HG03469 (cell line): ENCODE data around the gene PEF1.

Source experiments
- ATAC-seq: cut with Tn5 transposase; IDR thresholded peaks from one replicate; pipeline ENCODE4 v1.9.1; 2021; ENCODE audit warnings: mild to moderate bottlenecking, moderate library complexity, moderate number of reproducible peaks; ENCODE audit not compliant: unreplicated experiment

PEF1 gene

DNA sequence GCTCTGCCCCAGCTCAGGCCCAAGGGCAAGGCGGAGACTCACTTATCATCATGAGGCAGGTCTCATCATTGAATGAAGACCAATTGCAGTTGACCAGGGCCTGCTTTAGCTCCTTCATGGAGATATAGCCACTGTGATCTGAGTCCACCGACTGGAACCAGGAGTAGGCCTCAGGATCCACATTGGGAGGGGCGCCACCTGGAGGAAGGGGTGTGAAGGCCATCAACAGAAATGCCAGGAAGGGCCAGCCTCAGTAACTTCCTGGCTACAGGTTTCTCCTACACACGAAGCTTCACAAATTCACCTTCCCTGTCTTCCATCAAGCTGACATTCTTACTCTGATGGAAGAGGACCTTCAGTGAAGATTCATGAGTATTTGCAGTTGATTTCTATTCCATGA, 11.6 kb downstream of the PEF1 start:
- no peak for ATAC-seq

DNA sequence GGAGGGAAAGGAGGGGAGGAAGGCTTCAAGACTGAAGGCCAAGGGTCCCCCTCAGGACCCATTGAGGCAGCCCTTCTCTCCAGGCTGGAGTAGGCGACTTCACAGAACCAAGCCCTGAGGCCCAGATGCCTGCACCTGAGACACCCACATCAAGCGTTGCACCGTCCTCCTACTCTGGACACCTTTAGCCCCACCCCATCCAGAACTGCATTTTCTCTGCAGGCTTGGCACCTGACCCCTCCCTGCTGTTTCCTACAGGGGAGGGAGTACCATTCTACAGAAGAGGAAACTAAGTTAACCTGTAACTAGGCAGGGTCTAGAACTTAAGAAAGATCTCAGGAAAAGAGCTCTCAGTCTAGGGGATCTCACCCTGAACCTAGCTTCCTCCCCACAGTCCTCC, 12.0 kb downstream of the PEF1 start:
- ATAC-seq: no peak

DNA sequence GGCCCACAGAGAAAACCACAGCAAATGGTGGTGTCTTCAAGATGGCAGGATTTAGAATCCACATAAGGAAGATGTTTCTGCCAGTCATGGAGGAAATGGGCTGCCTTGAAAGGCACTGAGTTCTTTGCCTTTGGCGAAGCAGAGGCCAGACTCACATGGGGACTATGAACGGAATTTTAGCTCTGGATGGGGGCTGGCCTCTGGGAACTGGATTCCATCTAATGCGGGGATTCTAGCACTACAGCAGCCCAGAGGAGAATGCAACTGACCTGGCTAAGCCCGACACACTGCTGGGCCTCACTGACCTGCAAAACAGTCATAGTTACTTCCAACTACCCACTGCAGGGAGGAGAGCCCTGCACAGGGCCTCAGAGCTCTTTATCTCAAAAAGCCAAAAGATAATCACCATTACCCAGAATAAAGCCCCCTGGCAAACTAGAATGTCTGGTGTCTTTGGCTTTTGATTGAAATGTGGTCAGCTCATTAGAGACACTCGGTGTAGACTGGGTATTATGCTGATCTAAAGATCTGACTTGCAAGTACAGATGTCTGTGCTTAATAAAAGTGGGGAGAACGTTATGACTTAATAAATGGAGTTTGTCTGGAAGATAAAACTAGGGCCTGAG, 15.6 kb downstream of the PEF1 start:
- no peak for ATAC-seq

DNA sequence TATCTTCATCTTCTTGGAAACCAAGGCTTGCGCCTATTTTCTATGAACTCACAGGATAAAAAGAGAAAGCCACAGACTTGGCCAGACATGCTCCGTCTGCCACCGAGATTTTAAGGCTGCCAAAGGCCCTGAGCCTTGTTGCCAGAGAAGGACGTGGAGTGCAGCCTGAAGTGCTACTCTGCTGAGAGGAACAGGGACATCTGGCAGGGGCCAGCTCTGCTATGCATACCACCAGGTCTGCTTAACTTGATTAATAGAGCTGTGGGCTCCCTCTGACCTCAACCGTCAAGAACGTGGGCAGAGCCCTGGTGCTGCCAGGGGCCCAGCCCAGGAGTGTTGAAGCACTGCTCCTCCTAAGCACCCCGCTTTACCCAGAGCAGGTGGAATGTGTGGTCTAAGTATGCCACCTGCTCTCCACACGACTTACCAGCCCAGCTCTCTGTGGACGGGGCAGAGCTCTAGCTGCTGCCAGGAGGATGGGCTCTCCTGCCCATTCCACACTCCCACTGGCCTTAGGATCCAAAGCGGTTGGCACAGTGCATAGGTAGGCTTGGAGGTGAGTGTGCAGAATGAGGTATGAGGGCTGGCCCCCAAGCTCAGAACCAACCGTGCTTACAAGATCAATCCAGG, 16.6 kb downstream of the PEF1 start:
- no peak for ATAC-seq

DNA sequence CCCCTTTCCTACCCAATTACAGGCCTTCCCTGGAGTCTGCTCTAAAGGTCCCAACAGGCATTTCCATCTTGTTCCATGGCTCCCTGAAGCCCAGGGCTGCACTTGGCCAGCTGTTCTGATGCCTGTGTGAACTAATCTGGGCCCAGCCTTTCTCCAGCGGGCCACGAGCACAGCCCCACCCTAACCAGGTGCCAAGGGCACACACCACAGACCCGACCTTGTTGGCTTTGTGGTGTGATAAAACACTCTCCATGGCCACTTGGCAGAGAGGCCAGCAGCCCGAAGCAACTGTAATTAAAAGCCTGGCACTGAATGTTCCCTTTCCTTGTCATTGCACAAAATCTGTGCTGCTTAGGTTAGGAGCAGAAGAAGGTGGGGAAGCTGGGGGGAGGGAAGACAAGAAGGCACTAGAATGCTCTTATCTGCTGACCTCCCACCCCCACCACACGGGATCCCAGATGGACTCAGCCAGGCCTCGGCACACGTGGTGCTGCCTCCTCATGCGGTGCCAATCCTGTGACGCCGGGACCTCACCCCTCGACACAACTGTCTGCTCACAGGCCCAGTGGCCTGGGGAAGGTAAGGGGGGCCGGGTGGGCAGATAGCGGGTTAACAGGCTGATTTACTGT, 17.3 kb downstream of the PEF1 start:
- ATAC-seq: no peak

DNA sequence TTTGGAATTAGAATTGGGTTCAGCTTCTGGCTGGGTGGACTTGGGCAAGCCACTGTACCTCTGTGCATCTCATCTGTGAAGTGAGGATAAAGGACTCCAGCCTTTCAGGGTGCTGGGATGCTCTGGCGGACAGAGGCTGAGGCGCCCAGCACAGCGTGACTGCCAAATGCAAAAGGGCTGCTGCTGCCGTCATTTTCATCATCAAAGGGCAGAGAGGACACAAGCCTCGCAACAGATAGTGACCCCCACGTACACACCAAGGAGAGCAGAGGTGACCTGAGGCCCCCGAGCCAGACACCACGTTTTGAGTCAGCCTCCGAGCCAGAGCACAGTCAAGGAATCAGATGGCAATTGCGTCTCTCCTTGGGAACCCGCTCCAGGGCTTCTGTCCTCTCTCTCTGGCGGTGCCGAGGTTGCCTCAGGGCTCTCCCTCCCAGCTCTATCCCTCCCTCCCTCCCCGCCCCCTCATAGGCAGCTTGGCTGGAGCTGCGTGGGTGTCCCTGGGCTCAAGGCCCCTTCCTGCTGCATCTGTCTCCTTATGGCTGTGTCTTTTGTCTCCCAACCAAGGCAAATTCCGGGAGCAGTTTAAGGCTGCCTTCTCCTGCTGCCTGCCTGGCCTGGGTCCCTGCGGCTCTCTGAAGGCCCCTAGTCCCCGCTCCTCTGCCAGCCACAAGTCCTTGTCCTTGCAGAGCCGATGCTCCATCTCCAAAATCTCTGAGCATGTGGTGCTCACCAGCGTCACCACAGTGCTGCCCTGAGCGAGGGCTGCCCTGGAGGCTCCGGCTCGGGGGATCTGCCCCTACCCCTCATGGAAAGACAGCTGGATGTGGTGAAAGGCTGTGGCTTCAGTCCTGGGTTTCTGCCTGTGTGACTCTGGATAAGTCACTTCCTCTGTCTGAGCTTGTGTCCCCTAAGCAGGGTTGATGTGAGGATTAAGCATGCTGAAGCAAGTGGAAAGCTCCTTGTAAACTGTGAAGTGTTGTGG, 18.2 kb downstream of the PEF1 start:
- no peak for ATAC-seq

DNA sequence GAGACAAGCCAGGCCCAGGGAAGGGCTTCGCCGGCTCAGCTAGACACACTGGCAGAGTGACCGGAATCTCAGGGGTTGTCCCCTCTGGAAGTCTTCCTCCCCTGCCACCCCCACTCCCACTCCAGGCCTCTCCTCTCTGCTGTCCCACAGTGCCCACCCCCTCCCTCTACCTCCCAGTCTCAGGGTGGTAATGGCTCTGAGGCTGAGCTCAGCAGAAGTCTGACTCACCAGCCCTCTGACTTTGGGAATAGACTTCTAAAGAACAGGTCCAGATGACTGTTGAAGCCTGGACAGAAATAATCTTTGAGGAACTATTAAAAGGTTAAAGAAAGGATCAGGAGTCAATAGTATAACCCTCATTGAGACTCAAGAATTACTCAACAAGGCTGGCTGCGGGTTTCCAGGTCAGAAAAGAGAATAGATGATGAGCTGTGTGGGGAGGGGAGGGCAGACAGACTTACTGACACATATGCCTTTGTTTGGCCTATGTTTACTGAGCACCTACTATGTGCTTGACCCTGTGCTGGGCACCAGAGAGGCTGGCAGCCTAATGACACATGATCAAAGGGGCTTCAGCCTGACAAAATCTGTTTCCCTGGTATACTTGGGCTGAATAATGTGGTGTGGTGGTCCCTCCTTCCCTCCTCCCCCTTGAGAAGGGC, 19.0 kb downstream of the PEF1 start:
- no peak for ATAC-seq

DNA sequence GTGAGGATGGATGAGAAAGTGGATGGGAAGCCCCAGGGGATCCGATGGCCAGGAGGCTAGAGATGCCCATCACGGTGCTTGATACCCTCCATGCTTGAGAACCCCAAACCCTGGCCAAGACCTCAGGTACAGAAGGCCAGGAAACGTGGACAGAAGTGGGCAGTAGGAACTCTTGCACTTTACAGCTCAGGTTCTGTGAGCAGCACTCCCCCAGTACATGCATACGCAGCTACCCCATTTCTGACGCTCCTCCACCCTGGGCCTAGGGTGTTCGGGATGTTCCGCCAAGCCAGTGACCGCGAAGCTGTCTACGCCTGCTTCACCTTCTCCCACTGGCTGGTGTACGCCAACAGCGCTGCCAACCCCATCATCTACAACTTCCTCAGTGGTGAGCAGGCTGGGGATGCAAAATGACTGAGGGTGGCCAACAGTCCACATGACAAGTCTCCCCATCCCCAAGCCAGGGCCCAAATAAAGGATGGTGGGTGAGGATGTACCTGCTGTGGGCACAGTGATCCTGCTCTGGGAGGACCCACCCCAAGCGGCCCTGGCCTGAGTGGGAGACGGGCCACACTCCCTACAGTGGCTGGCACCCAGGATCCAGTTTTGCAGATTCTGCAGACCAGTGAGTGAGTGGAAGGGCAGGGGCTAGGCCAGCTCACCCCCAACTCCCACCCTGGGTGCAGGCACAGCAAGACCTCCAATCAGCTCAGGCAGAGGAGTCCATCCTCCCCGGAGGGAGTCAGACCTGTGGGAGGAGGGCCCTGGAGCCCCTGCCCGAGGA, 19.8 kb downstream of the PEF1 start:
- no peak for ATAC-seq

DNA sequence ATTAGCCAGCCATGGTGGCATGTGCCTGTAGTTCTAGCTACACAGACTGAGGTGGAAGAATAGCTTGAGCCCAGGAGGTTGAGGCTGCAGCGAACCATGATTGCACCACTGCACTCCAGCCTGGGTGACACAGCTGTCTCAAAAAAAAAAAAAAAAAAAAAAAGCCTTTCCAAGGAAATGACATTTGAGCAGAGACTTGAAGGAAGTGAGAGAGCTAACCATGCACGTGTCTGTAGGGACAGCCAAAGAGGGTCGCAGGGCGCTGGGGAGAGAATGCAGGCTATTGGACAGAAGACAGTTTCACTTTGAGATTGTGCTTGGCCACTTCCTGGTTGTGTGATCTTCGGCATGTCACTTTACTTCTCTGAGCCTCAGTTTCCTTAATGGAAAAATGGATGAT, 20.4 kb downstream of the PEF1 start:
- no peak for ATAC-seq

DNA sequence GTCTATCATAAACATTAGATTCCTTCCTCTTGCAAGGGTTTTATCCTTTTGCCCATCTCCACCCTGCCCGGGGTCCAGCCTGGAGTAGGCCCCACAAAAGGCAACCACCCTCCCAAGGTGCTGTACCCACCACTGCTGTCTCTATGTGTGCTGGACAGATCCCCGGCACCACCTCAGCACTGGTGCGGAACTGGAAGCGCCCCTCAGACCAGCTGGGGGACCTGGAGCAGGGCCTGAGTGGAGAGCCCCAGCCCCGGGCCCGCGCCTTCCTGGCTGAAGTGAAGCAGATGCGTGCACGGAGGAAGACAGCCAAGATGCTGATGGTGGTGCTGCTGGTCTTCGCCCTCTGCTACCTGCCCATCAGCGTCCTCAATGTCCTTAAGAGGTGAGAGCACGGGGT, 21.3 kb downstream of the PEF1 start:
- ATAC-seq: no peak

DNA sequence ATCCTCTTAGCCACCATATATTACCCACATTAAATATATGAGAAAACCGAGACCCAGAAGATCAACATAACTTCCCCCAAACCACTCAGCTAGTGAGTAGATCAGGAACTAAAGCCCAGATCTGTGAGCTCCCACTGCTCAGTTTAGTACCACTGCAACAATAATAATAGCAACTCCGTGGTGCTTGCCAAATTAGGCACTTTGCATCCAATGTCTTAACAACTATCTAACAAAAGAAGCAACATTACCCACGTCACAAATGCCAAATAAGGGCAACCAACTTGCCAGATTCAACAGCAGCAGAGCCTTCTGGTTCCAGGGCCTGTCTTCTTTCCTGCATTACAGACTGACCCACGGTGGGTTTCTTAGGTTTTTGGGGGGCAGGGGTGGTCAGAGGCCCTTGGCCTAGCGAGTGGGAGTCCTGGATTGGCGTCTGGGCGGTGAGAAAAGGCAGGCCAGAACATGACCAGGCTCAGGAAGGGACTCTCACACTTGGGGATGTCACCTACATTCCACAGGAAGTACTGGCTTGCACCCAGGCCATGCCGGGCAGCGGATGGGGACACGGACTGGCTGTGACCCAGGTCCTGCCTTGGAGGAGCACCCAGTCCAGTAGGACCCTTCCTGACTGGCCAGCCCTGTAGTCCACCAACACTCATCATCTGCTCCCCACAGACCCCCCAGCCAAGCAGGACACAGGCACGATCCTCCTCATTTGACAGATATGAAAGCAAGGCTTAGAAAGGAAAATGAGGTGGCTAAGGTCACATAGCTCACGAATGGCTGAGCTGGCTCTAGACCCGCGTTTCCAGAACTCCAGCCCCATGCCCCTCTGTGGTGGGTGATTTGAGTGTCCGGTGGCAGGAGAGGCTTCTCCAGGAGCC, 22.6 kb downstream of the PEF1 start:
- no peak for ATAC-seq

DNA sequence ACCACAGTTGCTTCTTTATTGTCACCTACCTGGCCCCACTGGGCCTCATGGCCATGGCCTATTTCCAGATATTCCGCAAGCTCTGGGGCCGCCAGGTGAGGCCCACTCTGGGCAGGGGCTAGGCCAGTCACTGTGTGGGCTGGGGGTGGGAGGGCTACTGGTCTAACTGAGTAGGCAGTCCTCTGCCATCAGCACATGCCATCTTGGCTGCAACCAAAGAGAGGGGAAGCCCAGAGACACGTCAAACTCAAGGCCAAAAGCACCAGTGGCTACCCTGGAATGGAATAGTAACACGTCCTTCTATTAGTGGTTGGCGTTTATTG, 23.2 kb downstream of the PEF1 start:
- ATAC-seq: no peak

DNA sequence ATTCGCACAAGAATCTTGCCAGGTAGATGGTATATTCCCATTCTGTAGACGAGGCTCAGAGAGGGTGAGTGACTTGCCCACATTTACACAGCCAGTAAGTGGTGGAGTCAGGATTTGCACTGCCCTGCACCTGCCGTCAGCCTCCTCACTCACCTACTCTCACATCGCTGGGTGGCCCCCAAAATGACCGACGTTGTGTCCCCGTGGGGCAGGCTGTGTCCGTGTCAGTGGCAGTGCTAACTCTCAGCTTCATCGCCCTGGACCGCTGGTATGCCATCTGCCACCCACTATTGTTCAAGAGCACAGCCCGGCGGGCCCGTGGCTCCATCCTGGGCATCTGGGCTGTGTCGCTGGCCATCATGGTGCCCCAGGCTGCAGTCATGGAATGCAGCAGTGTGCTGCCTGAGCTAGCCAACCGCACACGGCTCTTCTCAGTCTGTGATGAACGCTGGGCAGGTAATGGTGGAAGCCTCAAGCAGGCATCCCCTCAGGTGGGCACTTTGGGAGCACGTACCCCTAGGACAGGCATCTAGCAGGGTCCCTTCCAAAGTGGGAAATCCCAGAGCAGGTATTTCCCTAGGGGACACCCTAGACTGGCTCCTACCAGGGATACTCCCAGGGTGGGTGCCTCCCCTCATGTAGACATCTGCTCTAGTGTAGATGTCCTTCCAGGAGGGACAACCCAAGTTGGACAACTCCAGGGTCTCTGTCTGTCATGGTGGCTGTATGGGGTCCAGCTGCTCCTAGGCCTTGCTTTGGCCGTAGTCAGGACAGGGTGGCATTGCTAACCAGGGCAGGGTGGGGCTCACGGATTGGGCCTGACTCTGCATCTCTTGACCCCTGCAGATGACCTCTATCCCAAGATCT, 23.8 kb downstream of the PEF1 start:
- no peak for ATAC-seq

DNA sequence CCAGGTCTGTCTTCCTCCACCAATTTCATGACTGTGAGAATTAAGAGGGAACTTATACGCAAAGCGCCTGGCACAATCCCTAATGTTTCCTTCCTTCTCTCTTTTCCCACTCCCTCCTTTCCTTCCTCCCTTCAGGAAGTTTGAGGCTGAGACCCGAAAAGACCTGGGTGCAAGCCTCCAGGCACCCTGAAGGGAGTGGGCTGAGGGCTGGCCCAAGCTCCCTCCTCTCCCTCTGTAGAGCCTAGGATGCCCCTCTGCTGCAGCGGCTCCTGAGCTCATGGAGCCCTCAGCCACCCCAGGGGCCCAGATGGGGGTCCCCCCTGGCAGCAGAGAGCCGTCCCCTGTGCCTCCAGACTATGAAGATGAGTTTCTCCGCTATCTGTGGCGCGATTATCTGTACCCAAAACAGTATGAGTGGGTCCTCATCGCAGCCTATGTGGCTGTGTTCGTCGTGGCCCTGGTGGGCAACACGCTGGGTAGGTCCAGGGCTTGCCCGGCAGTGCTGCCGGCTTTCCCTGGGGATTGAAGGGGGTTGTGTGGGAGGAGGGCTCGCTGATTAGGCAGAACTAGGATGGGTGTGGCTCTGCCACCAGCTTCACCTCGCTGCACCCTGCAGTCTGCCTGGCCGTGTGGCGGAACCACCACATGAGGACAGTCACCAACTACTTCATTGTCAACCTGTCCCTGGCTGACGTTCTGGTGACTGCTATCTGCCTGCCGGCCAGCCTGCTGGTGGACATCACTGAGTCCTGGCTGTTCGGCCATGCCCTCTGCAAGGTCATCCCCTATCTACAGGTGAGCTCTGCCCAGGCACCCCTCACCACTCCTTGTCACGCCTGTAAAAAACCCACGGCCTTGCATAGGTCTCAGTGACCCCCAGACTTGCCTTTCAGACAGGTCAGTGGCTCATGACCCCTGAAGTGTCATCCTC, 25.5 kb downstream of the PEF1 start:
- ATAC-seq: no peak

DNA sequence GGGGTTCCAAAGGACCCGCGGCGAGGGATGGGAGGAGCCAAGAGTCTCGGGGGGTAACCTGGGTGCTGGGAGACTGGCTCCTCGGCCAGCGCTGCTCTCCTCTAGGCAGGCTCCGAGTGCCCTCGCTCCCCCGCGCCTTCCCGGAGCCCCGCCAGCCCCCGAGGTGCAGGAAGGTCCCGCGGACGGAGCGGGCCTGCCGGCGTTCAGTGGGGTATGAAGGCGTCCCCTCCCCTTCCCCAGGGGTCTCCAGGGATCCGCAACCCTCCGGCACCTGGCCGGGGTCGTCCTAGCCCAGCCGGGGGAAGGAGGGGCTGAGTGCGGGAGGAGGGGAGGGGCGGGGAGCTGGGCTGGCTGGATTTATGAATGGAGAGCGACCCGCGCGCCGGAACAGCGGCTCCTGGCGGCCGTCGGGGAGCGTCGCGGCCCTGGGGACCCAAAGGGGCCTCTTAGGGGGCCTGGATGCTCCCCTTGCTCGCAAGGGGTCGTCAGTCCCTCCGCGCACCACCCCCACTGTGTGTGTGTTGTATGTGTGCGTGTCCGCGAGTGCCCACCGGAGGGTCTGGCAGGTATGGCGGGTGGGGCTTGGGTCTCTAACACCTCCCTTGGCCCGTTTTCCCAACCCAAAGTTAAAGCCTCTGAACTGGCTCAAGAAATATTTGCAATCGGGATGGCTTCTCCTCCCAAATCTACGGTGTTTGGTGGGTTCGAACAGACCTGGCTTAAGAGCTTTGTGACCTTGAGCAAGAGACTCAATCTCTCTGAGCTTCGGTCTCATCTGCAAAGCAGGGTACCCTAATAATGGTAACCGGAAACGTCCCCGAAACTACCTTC, 26.5 kb downstream of the PEF1 start:
- ATAC-seq: no peak

DNA sequence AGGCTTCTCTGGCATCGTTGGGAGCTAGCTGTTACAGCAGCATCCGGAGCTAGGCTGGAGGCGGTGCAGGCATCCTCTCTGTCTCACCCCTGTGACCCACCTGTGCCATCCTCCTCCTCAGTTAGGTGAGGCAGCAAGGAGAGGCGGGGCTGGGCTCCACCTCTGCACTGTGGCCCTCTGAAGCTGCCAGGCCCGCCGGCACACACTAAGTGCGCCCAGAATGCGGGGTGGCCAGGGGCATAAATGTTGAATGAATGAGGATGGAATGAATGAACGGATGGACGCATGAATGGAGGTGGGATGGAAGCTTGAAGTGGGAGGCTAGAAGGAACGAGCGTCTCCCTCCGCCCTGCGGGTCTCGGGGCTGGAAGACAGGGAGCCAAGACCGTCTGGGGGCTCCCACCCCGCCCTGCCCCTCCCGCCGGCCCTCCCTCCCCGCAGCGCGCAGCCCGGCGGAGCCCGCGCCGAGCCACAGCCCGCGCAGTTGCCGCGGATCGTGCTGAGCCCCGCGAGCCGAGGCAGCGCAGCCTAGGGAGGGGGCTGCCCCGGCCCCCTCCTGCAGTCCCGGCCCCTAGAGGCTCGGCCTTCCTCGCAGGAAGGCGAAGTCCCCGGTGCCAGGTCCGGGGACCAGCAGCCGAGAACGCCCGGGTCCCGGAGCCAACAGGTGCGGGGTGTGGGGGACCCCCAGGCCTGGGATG, 27.3 kb downstream of the PEF1 start, which contains the start of gene HCRTR1:
TSS of gene HCRTR1 (plus strand) at position 472 of the 698 bp plus-strand sequence. CDS start 1,504 bp downstream, outside the sequence.
- no peak for ATAC-seq
